Stimulated activated CD4-positive, alpha-beta T cell treated with anti-CD3 and anti-CD28 coated beads, Interleukin-15, amount 100 ng/mL, for 24 hours (primary cell): ENCODE data around the gene NSUN4.

ENCODE experiments used
- DNase-seq: peaks from one replicate; pipeline ENCODE4 v3.0.0-alpha.2; 2020

Gene NSUN4

GRCh38 chr1:46368791-46369190 is 28.2 kb downstream of the NSUN4 start:
- no peak for DNase-seq

GRCh38 chr1:46369542-46370213 is 29.1 kb downstream of the NSUN4 start:
- DNase-seq, result no peak

- DNase-seq, result no peak
Observed at GRCh38 chr1:46370214-46370633, 29.6 kb downstream of the NSUN4 start.

GRCh38 chr1:46372431-46372830 is 31.8 kb downstream of the NSUN4 start:
- no peak for DNase-seq

GRCh38 chr1:46379996-46380395 is 39.4 kb downstream of the NSUN4 start:
- no peak for DNase-seq

GRCh38 chr1:46380508-46380907 is 39.9 kb downstream of the NSUN4 start:
- no peak for DNase-seq

GRCh38 chr1:46393510-46393909 is 52.9 kb downstream of the NSUN4 start:
- no peak for DNase-seq

GRCh38 chr1:46394108-46394871 is 53.7 kb downstream of the NSUN4 start, which contains the start of gene FAAH:
TSS of gene FAAH (plus strand) at chr1:46394317. CDS start at chr1:46394349, 32 bp downstream.
- peak; percentile 65 for DNase-seq

GRCh38 chr1:46394872-46395465 is 54.4 kb downstream of the NSUN4 start:
- DNase-seq, result no peak

- no peak for DNase-seq
Observed at GRCh38 chr1:46396441-46397398, 56.1 kb downstream of the NSUN4 start.

- DNase-seq, result no peak
Observed at GRCh38 chr1:46399307-46399706, 58.7 kb downstream of the NSUN4 start.

GRCh38 chr1:46400421-46400820 is 59.8 kb downstream of the NSUN4 start:
- DNase-seq, result no peak

- DNase-seq, result no peak
Observed at GRCh38 chr1:46401154-46401913, 60.7 kb downstream of the NSUN4 start.

- DNase-seq, result no peak
Observed at GRCh38 chr1:46401964-46402626, 61.5 kb downstream of the NSUN4 start.

GRCh38 chr1:46403916-46404315 is 63.3 kb downstream of the NSUN4 start:
- DNase-seq, result no peak

- no peak for DNase-seq
Observed at GRCh38 chr1:46404482-46405196, 64.0 kb downstream of the NSUN4 start.

- no peak for DNase-seq
Observed at GRCh38 chr1:46405197-46405555, 64.6 kb downstream of the NSUN4 start.

- DNase-seq, result no peak
Observed at GRCh38 chr1:46405724-46406123, 65.1 kb downstream of the NSUN4 start.

- no peak for DNase-seq
Observed at GRCh38 chr1:46406881-46407608, 66.4 kb downstream of the NSUN4 start.

- DNase-seq, result no peak
Observed at GRCh38 chr1:46407636-46408035, 67.0 kb downstream of the NSUN4 start.
